ENCODE data around the gene FADS3.

Gene FADS3

DNA sequence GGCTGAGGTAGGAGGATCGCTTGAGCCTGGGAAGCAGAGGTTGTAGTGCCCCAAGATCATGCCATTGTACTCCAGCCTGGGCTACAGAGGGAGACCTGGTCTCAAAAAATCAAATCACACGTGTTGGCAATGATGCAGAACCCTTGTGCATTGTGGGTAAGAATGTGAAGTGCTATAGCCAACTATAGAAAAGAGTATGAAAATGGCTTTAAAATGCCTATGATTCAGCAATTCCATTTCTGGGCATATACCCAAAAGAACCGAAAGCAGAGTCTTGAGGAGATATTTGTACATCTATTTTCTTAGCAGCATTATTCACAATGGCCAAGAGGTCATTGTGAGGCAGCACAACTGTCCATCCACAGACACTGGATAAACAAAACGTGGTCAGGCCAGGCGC is 2.6 kb upstream of the FADS3 start:
- TF ChIP-seq, protein P1, sequence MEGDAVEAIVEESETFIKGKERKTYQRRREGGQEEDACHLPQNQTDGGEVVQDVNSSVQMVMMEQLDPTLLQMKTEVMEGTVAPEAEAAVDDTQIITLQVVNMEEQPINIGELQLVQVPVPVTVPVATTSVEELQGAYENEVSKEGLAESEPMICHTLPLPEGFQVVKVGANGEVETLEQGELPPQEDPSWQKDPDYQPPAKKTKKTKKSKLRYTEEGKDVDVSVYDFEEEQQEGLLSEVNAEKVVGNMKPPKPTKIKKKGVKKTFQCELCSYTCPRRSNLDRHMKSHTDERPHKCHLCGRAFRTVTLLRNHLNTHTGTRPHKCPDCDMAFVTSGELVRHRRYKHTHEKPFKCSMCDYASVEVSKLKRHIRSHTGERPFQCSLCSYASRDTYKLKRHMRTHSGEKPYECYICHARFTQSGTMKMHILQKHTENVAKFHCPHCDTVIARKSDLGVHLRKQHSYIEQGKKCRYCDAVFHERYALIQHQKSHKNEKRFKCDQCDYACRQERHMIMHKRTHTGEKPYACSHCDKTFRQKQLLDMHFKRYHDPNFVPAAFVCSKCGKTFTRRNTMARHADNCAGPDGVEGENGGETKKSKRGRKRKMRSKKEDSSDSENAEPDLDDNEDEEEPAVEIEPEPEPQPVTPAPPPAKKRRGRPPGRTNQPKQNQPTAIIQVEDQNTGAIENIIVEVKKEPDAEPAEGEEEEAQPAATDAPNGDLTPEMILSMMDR (IDR thresholded peaks at IDR 0.05; ENCODE audit: insufficient read depth, low read depth, low read length, missing control alignments): no peak
- H3K4me3 ChIP-seq (ENCODE audit: low read length): no peak overlapping the region
- DNase-seq (ENCODE audit: low read depth): no peak

GRCh38 chr11:61892085-61892370 is 683 bp upstream of the FADS3 start:
- no peak for DNase-seq (ENCODE audit: low read depth)
- H3K4me3 ChIP-seq (ENCODE audit: low read length): no peak overlapping the region
- TF ChIP-seq, protein P1 (IDR thresholded peaks at IDR 0.05; ENCODE audit: insufficient read depth, low read depth, low read length, missing control alignments): no peak

GRCh38 chr11:61890529-61891330 is 615 bp downstream of the FADS3 start:
- H3K4me3 ChIP-seq (ENCODE audit: low read length): peak overlapping the region; percentile 55
- DNase-seq (ENCODE audit: low read depth): peak; percentile 63
- TF ChIP-seq, protein P1 (IDR thresholded peaks at IDR 0.05; ENCODE audit: insufficient read depth, low read depth, low read length, missing control alignments): no peak

DNA sequence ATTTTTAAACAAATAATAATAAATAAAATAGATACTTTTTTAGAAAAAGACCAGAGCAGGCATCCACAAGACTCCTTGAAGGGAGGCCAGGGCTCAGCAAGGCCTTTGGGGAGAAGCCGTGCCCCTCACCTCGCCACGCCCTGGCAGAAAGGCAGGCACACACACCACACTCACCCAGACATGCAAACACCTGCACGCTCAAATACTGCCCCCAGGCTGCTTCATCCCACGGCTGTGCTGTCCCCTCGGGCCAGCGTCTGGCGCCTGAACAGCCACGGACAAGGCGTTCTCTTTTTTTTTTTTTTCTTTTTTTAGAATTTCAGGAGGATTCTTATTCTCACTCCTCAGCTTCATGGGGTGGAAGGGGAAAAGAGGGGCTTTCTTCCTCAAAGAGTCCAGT is 1.5 kb downstream of the FADS3 start:
- no peak overlapping the region for H3K4me3 ChIP-seq (ENCODE audit: low read length)
- TF ChIP-seq, protein P1 (IDR thresholded peaks at IDR 0.05; ENCODE audit: insufficient read depth, low read depth, low read length, missing control alignments): no peak
- DNase-seq (ENCODE audit: low read depth): no peak

- H3K4me3 ChIP-seq (ENCODE audit: low read length): no peak overlapping the region
- TF ChIP-seq, protein P1 (IDR thresholded peaks at IDR 0.05; ENCODE audit: insufficient read depth, low read depth, low read length, missing control alignments): no peak
- DNase-seq (ENCODE audit: low read depth): no peak
These were observed 2.8 kb downstream of the FADS3 start for GRCh38 chr11:61888590-61888989.

- peak; percentile 92 for DNase-seq (ENCODE audit: low read depth)
- no peak overlapping the region for H3K4me3 ChIP-seq (ENCODE audit: low read length)
- TF ChIP-seq, protein P1 (IDR thresholded peaks at IDR 0.05; ENCODE audit: insufficient read depth, low read depth, low read length, missing control alignments): no peak
These were observed 3.4 kb downstream of the FADS3 start for GRCh38 chr11:61887839-61888494.

All from epithelial cell of esophagus (primary cell).